HCT116 (cell line): ENCODE measurements around the gene TMEM179. TPM values are rescaled to one million over a fixed set of nuclear protein-coding genes. Genes with fewer than 3 reads are reported as not detected.
A peak's percentile ranks its signal among the peaks of the same experiment; 100 is the strongest.

Experiments
- ATAC-seq: fragments of 200-7000 bp; cut with Tn5 transposase; 2 replicates; pipeline ENCODE4 v1.9.1; 2020; ENCODE audit warnings: mild to moderate bottlenecking, moderate library complexity
- BruUV-seq: library from RNA; stranded (reverse); fragments of 400-500 nt; replicated peaks from 2 replicates; lab custom pipeline; 2021; lab: Mats Ljungman, UMichigan
- CTCF ChIA-PET: fragments of 300-600 bp; sonication (Branson Sonifier 250); formaldehyde crosslinking; loops from one replicate; lab custom pipeline; 2021; ENCODE audit warnings: antibody characterized with exemption; lab: Charles Lee
- POLR2A ChIA-PET: fragments of 300-600, 350-600 bp; sonication (Branson Sonifier 250); formaldehyde crosslinking; loops from one replicate; lab custom pipeline; 2021; ENCODE audit warnings: antibody characterized with exemption; lab: Charles Lee
- RAD21 ChIA-PET, 2 experiments: fragments of 300-600 bp; sonication (Branson Sonifier 250); formaldehyde crosslinking; loops; one replicate each; lab custom pipeline; 2023; ENCODE audit warnings: low total read pairs in 2 of 2; ENCODE audit not compliant: uncharacterized antibody in 2 of 2, unreplicated experiment in 2 of 2, low non-redundant PET in 1 of 2; lab: Charles Lee
- DNase-seq: peaks from one replicate; pipeline ENCODE4 v3.0.0-alpha.2; 2010; ENCODE audit warnings: low read depth, low spot score
- H2AFZ ChIP-seq: fragments of 200-600 bp; shearing (Covaris generic), sonication (generic); 2 replicates; pipeline ENCODE4 v1.6.1; 2017; ENCODE audit warnings: low read depth, mixed run types, mixed read lengths, antibody characterized with exemption, low read length; ENCODE audit not compliant: poor library complexity, severe bottlenecking
- H3K27ac ChIP-seq: 2 replicates; pipeline ENCODE4 v1.5.1; 2012; ENCODE audit warnings: low read depth, low read length
- H3K27me3 ChIP-seq: fragments of 200-600 bp; sonication (generic); 2 replicates; pipeline ENCODE4 v1.6.1; 2016; ENCODE audit warnings: mixed run types, low read length, mixed read lengths; ENCODE audit not compliant: insufficient read depth
- H3K36me3 ChIP-seq, 2 experiments: fragments of 200-500 bp in 1 of 2; fragments of 200-600 bp in 1 of 2; sonication (Bioruptor generic) in 1 of 2; sonication (generic) in 1 of 2; 2 replicates each; pipeline versions ENCODE4 v1.5.1 to v1.6.1; 2014 to 2016; ENCODE audit warnings: low read length in 2 of 2, inconsistent platforms in 1 of 2, mixed read lengths in 1 of 2, mixed run types in 1 of 2; ENCODE audit not compliant: insufficient read depth in 2 of 2, control insufficient read depth in 1 of 2
- H3K4me1 ChIP-seq, 2 experiments: fragments of 200-600 bp in 1 of 2; sonication (generic) in 1 of 2; 2 replicates each; pipeline versions ENCODE4 v1.5.1 to v1.6.1; 2012 to 2017; ENCODE audit warnings: low read length in 2 of 2, inconsistent platforms in 1 of 2, mild to moderate bottlenecking in 1 of 2, mixed read lengths in 1 of 2, mixed run types in 1 of 2, moderate library complexity in 1 of 2; ENCODE audit not compliant: insufficient read depth in 2 of 2, control insufficient read depth in 1 of 2
- H3K4me2 ChIP-seq: fragments of 200-600 bp; sonication (generic); 2 replicates; pipeline ENCODE4 v1.6.1; 2017; ENCODE audit warnings: mixed run types, low read length, mixed read lengths
- H3K4me3 ChIP-seq, 2 experiments: fragments of 200-600 bp in 1 of 2; sonication (generic) in 1 of 2; replicated peaks in 1 of 2; 2 replicates each; pipeline ENCODE4 v1.5.1; 2011 to 2016; ENCODE audit warnings: low read length in 2 of 2, control low read depth in 1 of 2, low read depth in 1 of 2, mild to moderate bottlenecking in 1 of 2, mixed read lengths in 1 of 2, mixed run types in 1 of 2
- H3K79me2 ChIP-seq: fragments of 200-600 bp; sonication (generic); 2 replicates; pipeline ENCODE4 v1.6.1; 2017; ENCODE audit warnings: mild to moderate bottlenecking, mixed run types, low read length, moderate library complexity, mixed read lengths; ENCODE audit not compliant: insufficient read depth
- H3K9ac ChIP-seq: fragments of 200-600 bp; sonication (generic); 2 replicates; pipeline ENCODE4 v1.6.1; 2016; ENCODE audit warnings: low read length, mixed read lengths
- H3K9me2 ChIP-seq: fragments of 200-600 bp; sonication (generic), shearing (Covaris generic); 2 replicates; pipeline ENCODE4 v1.6.1; 2017; ENCODE audit warnings: mixed run types, mild to moderate bottlenecking, moderate library complexity; ENCODE audit not compliant: insufficient read depth
- H3K9me3 ChIP-seq, 2 experiments: fragments of 200-500 bp in 1 of 2; fragments of 200-600 bp in 1 of 2; sonication (Bioruptor generic) in 1 of 2; sonication (generic) in 1 of 2; 2 replicates each; pipeline ENCODE4 v1.6.1; 2014 to 2017; ENCODE audit warnings: low read length in 2 of 2, mixed read lengths in 2 of 2, inconsistent platforms in 1 of 2, low read depth in 1 of 2, mild to moderate bottlenecking in 1 of 2, mixed run types in 1 of 2, moderate library complexity in 1 of 2; ENCODE audit not compliant: control insufficient read depth in 1 of 2, insufficient read depth in 1 of 2
- H4K20me1 ChIP-seq: fragments of 200-600 bp; sonication (generic), shearing (Covaris generic); 2 replicates; pipeline ENCODE4 v1.6.1; 2017; ENCODE audit warnings: mixed run types, mild to moderate bottlenecking, moderate library complexity; ENCODE audit not compliant: insufficient read depth
- CBX3 ChIP-seq: IDR thresholded peaks from 2 replicates; pipeline ENCODE4 v1.6.1; 2012; ENCODE audit warnings: low read depth
- CEBPB ChIP-seq: IDR thresholded peaks from 2 replicates; pipeline ENCODE4 v1.6.1; 2012; ENCODE audit warnings: low read depth
- EGR1 ChIP-seq: IDR thresholded peaks from 2 replicates; pipeline ENCODE4 v1.6.1; 2012; ENCODE audit warnings: low read depth
- ELF1 ChIP-seq: IDR thresholded peaks from 2 replicates; pipeline ENCODE4 v1.6.1; 2012; ENCODE audit warnings: low read depth, borderline replicate concordance
- EZH2 ChIP-seq: fragments of 200-600 bp; sonication (generic); IDR thresholded peaks from 2 replicates; pipeline ENCODE4 v1.6.1; 2017; ENCODE audit warnings: antibody characterized with exemption, mixed run types
- JUND ChIP-seq: IDR thresholded peaks from 2 replicates; pipeline ENCODE4 v1.6.1; 2012
- POLR2A ChIP-seq: IDR thresholded peaks from 2 replicates; pipeline ENCODE4 v1.7.0; 2011; ENCODE audit warnings: borderline replicate concordance; ENCODE audit not compliant: insufficient read depth, insufficient read length; ENCODE audit errors: extremely low read depth
- POLR2AphosphoS5 ChIP-seq: IDR thresholded peaks from 2 replicates; pipeline ENCODE4 v1.6.1; 2011; ENCODE audit warnings: mild to moderate bottlenecking, low read depth, low read length, moderate library complexity
- RAD21 ChIP-seq: IDR thresholded peaks from 2 replicates; pipeline ENCODE4 v1.6.1; 2012; ENCODE audit warnings: low read depth, mild to moderate bottlenecking
- TCF7L2 ChIP-seq: IDR thresholded peaks from 2 replicates; pipeline ENCODE4 v1.7.0; 2011; ENCODE audit warnings: borderline replicate concordance, inconsistent platforms; ENCODE audit not compliant: insufficient read depth, insufficient read length; ENCODE audit errors: extremely low read depth
- YY1 ChIP-seq: IDR thresholded peaks from 2 replicates; pipeline ENCODE4 v1.6.1; 2011; ENCODE audit warnings: low read length, low read depth, moderate library complexity, mild to moderate bottlenecking; ENCODE audit not compliant: insufficient replicate concordance; ENCODE audit errors: extremely low read depth
- ZFX ChIP-seq: fragments of 450-650 bp; IDR thresholded peaks from 2 replicates; pipeline ENCODE4 v1.6.1; 2017
- ZNF274 ChIP-seq: fragments of 200-500 bp; sonication (Bioruptor generic); IDR thresholded peaks from 2 replicates; pipeline ENCODE4 v1.6.1; 2014; ENCODE audit warnings: mild to moderate bottlenecking, low read depth, low read length, inconsistent platforms
- intact Hi-C: fragments of 100-400 bp; cut with micrococcal nuclease; formaldehyde crosslinking; loops from 2 replicates; pipeline ENCODE4 v1.10.0; 2022
- total RNA-seq: library from RNA; stranded (reverse); gene quantifications from one replicate; pipeline ENCODE4 v1.2.1, GENCODE V29; 2021; ENCODE audit not compliant: unreplicated experiment
- TF ChIP-seq, protein P1 (sequence below), 3 experiments: fragments of 200-600 bp in 1 of 3; sonication (generic) in 1 of 3; IDR thresholded peaks in 2 of 3; conservative IDR thresholded peaks in 1 of 3; 2 replicates each; pipeline ENCODE4 v1.5.1; 2012 to 2017; ENCODE audit warnings: low read depth in 2 of 3, low read length in 2 of 3, antibody characterized with exemption in 1 of 3, borderline replicate concordance in 1 of 3, control low read depth in 1 of 3, mild to moderate bottlenecking in 1 of 3, mixed read lengths in 1 of 3, mixed run types in 1 of 3, moderate library complexity in 1 of 3; ENCODE audit not compliant: insufficient read depth in 1 of 3
- TF ChIP-seq, protein P2 (sequence below): IDR thresholded peaks from 2 replicates; pipeline ENCODE4 v1.6.1; 2012
- TF ChIP-seq, protein P3 (sequence below): IDR thresholded peaks from 2 replicates; pipeline ENCODE4 v1.6.1; 2011; ENCODE audit warnings: mild to moderate bottlenecking, low read length, moderate library complexity; ENCODE audit not compliant: insufficient replicate concordance; ENCODE audit errors: extremely low read depth

The TMEM179 gene
- total RNA-seq, 1 experiment from 2014 or later = not detected

DNA sequence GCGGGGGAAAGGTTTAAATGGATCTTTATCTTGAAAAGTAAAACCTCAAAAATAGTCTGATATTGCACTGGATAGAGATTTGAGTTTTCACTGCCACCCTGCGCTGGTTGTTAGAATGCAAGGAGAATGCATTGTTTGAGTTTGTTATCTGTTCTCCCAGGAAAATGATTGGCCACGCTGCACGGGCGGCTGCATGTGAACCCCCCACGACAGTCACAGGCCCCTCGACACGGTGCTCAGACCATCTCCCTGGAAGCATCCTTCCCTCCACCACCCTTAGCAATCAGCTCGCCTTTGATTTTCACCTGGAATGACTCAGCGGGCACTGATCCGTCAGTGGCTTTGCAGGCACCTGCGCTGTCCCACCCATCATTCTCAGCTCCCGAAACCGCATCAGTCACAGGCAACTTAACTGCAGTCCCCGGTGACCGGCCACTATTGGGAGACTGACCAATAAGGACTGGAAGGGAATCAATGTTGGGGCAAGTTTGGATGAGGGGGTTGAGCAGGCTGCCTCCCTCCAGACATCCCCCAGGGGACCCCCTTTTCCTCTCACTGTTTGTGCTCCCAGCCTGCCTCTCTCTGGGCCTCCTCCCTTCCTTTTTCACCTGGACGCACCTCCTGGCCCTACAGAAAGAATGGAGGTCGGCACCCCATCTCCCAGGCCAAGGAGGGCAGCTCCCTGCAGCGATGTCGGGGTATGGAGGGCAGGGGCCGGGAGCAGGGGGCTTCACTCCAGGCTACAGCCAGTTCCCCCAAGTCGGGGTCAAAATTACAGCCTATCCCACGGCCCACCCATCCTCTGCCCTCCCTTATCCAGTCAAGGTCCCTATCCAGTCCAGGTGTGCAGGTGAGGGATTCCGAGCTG is 53.5 kb downstream of the TMEM179 start:
- ChIA-PET RAD21 (no interaction called here), POLR2A (no interaction called here), CTCF (no interaction called here)
- Histone ChIP-seq H3K27me3 (peaks cover 13% of the 10 kb centered on the region), H2AFZ (no peak overlapping the region), H3K9ac (no peak overlapping the region), H3K27ac (no peak overlapping the region), H3K36me3 (no peaks in the 10 kb centered on the region), H4K20me1 (no peaks in the 10 kb centered on the region), H3K4me1 (no peaks in the 10 kb centered on the region), H3K79me2 (no peaks in the 10 kb centered on the region), H3K9me3 (no peaks in the 10 kb centered on the region), H3K9me2 (no peaks in the 10 kb centered on the region), H3K4me3 (no peak overlapping the region), H3K4me2 (no peak overlapping the region)
- no TSS peak for BruUV-seq
- DNase-seq (no peak), ATAC-seq (peak; percentile 64)
- TF ChIP-seq, protein P1, sequence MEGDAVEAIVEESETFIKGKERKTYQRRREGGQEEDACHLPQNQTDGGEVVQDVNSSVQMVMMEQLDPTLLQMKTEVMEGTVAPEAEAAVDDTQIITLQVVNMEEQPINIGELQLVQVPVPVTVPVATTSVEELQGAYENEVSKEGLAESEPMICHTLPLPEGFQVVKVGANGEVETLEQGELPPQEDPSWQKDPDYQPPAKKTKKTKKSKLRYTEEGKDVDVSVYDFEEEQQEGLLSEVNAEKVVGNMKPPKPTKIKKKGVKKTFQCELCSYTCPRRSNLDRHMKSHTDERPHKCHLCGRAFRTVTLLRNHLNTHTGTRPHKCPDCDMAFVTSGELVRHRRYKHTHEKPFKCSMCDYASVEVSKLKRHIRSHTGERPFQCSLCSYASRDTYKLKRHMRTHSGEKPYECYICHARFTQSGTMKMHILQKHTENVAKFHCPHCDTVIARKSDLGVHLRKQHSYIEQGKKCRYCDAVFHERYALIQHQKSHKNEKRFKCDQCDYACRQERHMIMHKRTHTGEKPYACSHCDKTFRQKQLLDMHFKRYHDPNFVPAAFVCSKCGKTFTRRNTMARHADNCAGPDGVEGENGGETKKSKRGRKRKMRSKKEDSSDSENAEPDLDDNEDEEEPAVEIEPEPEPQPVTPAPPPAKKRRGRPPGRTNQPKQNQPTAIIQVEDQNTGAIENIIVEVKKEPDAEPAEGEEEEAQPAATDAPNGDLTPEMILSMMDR (IDR thresholded peaks at IDR 0.05 in 2 of 3, conservative IDR thresholded peaks at IDR 0.05 in 1 of 3; ENCODE audit: borderline replicate concordance in 1 of 3, insufficient read depth in 1 of 3, low read depth in 2 of 3, low read length in 2 of 3) = peak; percentile 22 to 33 (median 30); a peak in 3 of 6 replicates
- no peak for TF ChIP-seq EGR1
- TF ChIP-seq RAD21 = peak; percentile 52
- intact Hi-C loops = no loop called here

DNA sequence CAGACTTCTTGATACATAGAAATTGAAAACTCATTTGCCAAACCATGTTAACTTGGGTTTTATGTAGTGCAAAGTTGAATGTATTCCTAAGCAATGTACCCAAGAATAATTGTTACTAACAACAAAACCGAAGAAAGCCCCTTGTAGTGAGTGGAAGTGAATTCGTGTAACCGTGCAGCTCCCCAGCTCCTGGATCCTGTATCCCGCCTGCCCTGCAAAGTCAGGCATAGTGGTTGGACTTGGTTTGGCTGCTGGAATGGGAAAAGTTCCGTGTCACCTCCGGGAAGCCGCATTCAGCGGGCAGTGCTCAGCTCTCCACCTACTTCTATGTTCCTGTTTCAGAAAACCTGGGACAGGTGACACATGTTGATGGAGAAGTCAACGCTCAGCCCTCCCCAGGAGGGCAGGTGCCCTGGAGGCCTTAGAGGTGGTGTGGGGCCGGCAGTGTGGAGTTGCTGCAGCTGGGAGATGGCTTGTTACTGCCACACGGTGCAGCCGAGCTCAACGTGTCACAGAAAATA is 54.2 kb downstream of the TMEM179 start:
- CTCF ChIA-PET = no interaction called here
- Histone ChIP-seq H3K9ac (no peak overlapping the region), H4K20me1 (no peaks in the 10 kb centered on the region), H3K27me3 (peaks cover 18% of the 10 kb centered on the region), H3K36me3 (no peaks in the 10 kb centered on the region), H2AFZ (no peak overlapping the region), H3K4me3 (no peak overlapping the region), H3K27ac (no peak overlapping the region), H3K9me3 (no peaks in the 10 kb centered on the region), H3K4me1 (no peaks in the 10 kb centered on the region), H3K4me2 (no peak overlapping the region), H3K79me2 (no peaks in the 10 kb centered on the region), H3K9me2 (no peaks in the 10 kb centered on the region)
- POLR2A ChIA-PET = no interaction called here
- ATAC-seq = peak; percentile 33
- DNase-seq = no peak
- no TSS peak for BruUV-seq
- intact Hi-C loops = no loop called here
- RAD21 ChIA-PET = no interaction called here
- no peak for TF ChIP-seq EGR1
- TF ChIP-seq, protein P2, sequence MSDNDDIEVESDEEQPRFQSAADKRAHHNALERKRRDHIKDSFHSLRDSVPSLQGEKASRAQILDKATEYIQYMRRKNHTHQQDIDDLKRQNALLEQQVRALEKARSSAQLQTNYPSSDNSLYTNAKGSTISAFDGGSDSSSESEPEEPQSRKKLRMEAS = no peak
- no peak for TF ChIP-seq YY1
- no peak for TF ChIP-seq CEBPB
- no peak for TF ChIP-seq ELF1
- TF ChIP-seq POLR2A = no peak
- TF ChIP-seq, protein P3, sequence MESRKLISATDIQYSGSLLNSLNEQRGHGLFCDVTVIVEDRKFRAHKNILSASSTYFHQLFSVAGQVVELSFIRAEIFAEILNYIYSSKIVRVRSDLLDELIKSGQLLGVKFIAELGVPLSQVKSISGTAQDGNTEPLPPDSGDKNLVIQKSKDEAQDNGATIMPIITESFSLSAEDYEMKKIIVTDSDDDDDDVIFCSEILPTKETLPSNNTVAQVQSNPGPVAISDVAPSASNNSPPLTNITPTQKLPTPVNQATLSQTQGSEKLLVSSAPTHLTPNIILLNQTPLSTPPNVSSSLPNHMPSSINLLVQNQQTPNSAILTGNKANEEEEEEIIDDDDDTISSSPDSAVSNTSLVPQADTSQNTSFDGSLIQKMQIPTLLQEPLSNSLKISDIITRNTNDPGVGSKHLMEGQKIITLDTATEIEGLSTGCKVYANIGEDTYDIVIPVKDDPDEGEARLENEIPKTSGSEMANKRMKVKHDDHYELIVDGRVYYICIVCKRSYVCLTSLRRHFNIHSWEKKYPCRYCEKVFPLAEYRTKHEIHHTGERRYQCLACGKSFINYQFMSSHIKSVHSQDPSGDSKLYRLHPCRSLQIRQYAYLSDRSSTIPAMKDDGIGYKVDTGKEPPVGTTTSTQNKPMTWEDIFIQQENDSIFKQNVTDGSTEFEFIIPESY = no peak
- TF ChIP-seq EZH2 = no peak
- TF ChIP-seq JUND = no peak
- TF ChIP-seq CBX3 = no peak
- no peak for TF ChIP-seq ZFX
- no peak for TF ChIP-seq TCF7L2
- no peak for TF ChIP-seq POLR2AphosphoS5
- no peak for TF ChIP-seq ZNF274
